ENCODE measurements around the gene SPINDOC. TPM values are rescaled to one million over a fixed set of nuclear protein-coding genes. Genes with fewer than 3 reads are reported as not detected.

SPINDOC gene
- total RNA-seq, 2 donors from 2014 or later = 17.8 to 36.2 TPM

GRCh38 chr11:63813563-63814382, 517 bp downstream of the SPINDOC start:
- Histone ChIP-seq H3K4me1 (replicated peaks) (peaks cover 9% of the 10 kb centered on the region), H3K27me3 (replicated peaks; ENCODE audit: insufficient read depth) (no peaks in the 10 kb centered on the region), H3K36me3 (peaks cover 4% of the 10 kb centered on the region in 2 donors), H3K27ac (peak overlapping the region; percentile 78 to 79), H3K9me3 (no peaks in the 10 kb centered on the region), H3K4me3 (peak overlapping the region; percentile 79 to 88)
- DNase-seq (ENCODE audit: low spot score) = peak; percentile 33
- WGBS = under 1% methylated on average over 70 of the region's 74 CpGs
- TF ChIP-seq POLR2A (IDR thresholded peaks at IDR 0.05) (no peak), CTCF (IDR thresholded peaks at IDR 0.05) (peak in 1 of 4 experiments; percentile 4), POLR2AphosphoS5 (IDR thresholded peaks at IDR 0.05) (no peak)
- intact Hi-C loops (cut with DNase I) = loop anchor here (5.0 kb wide), 1 partner anchor 46 kb away; the partner anchor contains the start of gene ZFTA

DNA sequence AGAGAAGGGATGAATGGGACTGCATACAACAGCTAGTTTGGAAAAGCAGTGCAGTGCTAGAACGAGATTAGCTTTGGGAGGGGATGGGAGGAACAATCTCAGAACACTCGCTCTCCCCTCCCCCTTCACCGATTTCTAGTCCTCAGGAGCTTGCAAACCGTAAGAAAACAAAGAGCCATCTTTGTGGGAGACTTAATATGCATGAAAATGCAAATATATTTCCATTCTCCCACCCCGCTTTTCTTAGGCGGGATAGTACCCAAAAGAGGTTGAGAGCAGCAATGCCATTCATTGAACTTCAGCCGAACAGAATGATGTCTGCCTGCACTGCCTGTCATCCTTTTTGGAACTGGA, 1.1 kb downstream of the SPINDOC start:
- no peaks in the 10 kb centered on the region for H3K9me3 ChIP-seq
- peaks cover 9% of the 10 kb centered on the region for H3K4me1 ChIP-seq (replicated peaks)
- peak overlapping the region; percentile 78 to 79 for H3K27ac ChIP-seq
- no peak for TF ChIP-seq CTCF (IDR thresholded peaks at IDR 0.05)
- TF ChIP-seq POLR2AphosphoS5 (IDR thresholded peaks at IDR 0.05) = no peak
- no peak for TF ChIP-seq POLR2A (IDR thresholded peaks at IDR 0.05)
- intact Hi-C loops (cut with DNase I) = loop anchor here (5.0 kb wide), 1 partner anchor 47 kb away; the partner anchor contains the start of gene ZFTA
- 11% methylated on average over 7 of the region's 7 CpGs for WGBS
- DNase-seq (ENCODE audit: low spot score) = no peak
- peak overlapping the region; percentile 79 to 88 for H3K4me3 ChIP-seq
- H3K36me3 ChIP-seq = peaks cover 7 to 10% of the 10 kb centered on the region in 2 donors
- no peaks in the 10 kb centered on the region for H3K27me3 ChIP-seq (replicated peaks; ENCODE audit: insufficient read depth)

DNA sequence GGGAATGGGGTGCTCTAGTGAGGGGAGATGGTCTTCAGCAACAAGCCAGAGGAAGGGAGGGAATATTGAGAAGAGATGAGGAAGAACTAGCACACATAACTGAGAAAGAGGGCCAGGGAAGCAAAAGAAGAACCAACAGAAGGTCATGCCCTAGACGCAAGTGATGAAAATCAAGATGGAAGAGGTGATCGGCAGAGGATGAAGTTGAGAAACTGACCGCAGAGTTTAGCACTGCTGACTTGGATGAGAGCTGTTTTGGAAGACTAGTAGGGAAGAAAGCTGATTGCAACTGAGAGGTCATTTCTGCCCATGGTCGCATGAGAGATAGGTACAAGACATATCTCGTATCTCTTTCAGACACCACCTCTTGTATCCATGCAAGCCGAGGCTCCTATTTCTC, 2.9 kb downstream of the SPINDOC start:
- no peaks in the 10 kb centered on the region for H3K9me3 ChIP-seq
- H3K4me3 ChIP-seq = no peak overlapping the region
- TF ChIP-seq POLR2AphosphoS5 (IDR thresholded peaks at IDR 0.05) (no peak), CTCF (IDR thresholded peaks at IDR 0.05) (no peak), POLR2A (IDR thresholded peaks at IDR 0.05) (no peak)
- no peaks in the 10 kb centered on the region for H3K27me3 ChIP-seq (replicated peaks; ENCODE audit: insufficient read depth)
- no peak overlapping the region for H3K27ac ChIP-seq
- H3K4me1 ChIP-seq (replicated peaks) = peaks cover 9% of the 10 kb centered on the region
- DNase-seq (ENCODE audit: low spot score) = no peak
- H3K36me3 ChIP-seq = peaks cover 7 to 10% of the 10 kb centered on the region in 2 donors
- 92% methylated on average over 6 of the region's 6 CpGs for WGBS
- intact Hi-C loops (cut with DNase I) = no loop called here

GRCh38 chr11:63816732-63817131, 3.5 kb downstream of the SPINDOC start:
- WGBS = 97% methylated on average over 3 of the region's 3 CpGs
- intact Hi-C loops (cut with DNase I) = no loop called here

More at GRCh38 chr11:63816732-63817131, 3.5 kb downstream of the SPINDOC start:
- no peak overlapping the region for H3K4me3 ChIP-seq
- H3K36me3 ChIP-seq = peaks cover 7 to 10% of the 10 kb centered on the region in 2 donors
- no peaks in the 10 kb centered on the region for H3K27me3 ChIP-seq (replicated peaks; ENCODE audit: insufficient read depth)
- H3K27ac ChIP-seq = no peak overlapping the region
- peaks cover 9% of the 10 kb centered on the region for H3K4me1 ChIP-seq (replicated peaks)
- no peak for DNase-seq (ENCODE audit: low spot score)
- H3K9me3 ChIP-seq = no peaks in the 10 kb centered on the region
- TF ChIP-seq POLR2AphosphoS5 (IDR thresholded peaks at IDR 0.05) (no peak), POLR2A (IDR thresholded peaks at IDR 0.05) (no peak), CTCF (IDR thresholded peaks at IDR 0.05) (no peak)

Data from prostate gland (tissue), 2 donors.